Astrocyte of the hippocampus (primary cell): ENCODE measurements around the gene TAAR9.
"Not testable (repeated sequence)": the region's sequence is repeated elsewhere in the genome, so short reads cannot be mapped to it uniquely, and the experiment has no call there.

ENCODE experiments used
- DNase-seq: peaks from one replicate; pipeline ENCODE4 v3.0.0; 2011; ENCODE audit warnings: low read depth, low spot score

Gene TAAR9

GRCh38 chr6:132513831-132514545 is 24.1 kb upstream of the TAAR9 start:
- DNase-seq = no peak

GRCh38 chr6:132515386-132515785 is 22.7 kb upstream of the TAAR9 start:
- DNase-seq = no peak

- peak; percentile 43 for DNase-seq
Observed at GRCh38 chr6:132520953-132521352, 17.1 kb upstream of the TAAR9 start.

GRCh38 chr6:132524646-132525045 is 13.4 kb upstream of the TAAR9 start:
- no peak for DNase-seq

- no peak for DNase-seq
Observed at GRCh38 chr6:132525866-132526265, 12.2 kb upstream of the TAAR9 start.

GRCh38 chr6:132526461-132526860 is 11.6 kb upstream of the TAAR9 start:
- DNase-seq = no peak

- no peak for DNase-seq
Observed at GRCh38 chr6:132527791-132528190, 10.3 kb upstream of the TAAR9 start.

GRCh38 chr6:132530293-132530974 is 7.6 kb upstream of the TAAR9 start:
- DNase-seq = peak; percentile 78

GRCh38 chr6:132534546-132534945 is 3.5 kb upstream of the TAAR9 start:
- not testable (repeated sequence) for DNase-seq

GRCh38 chr6:132537145-132537544 is 932 bp upstream of the TAAR9 start:
- no peak for DNase-seq

GRCh38 chr6:132544826-132545225 is 6.7 kb downstream of the TAAR9 start:
- DNase-seq = no peak

GRCh38 chr6:132548746-132549463 is 10.8 kb downstream of the TAAR9 start:
- no peak for DNase-seq

- no peak for DNase-seq
Observed at GRCh38 chr6:132551214-132551613, 13.1 kb downstream of the TAAR9 start.

- DNase-seq = no peak
Observed at GRCh38 chr6:132552372-132552771, 14.3 kb downstream of the TAAR9 start, which contains the start of gene TAAR8. TSS of gene TAAR8 (plus strand) at chr6:132552672. CDS start at chr6:132552693, 21 bp downstream.

- not testable (repeated sequence) for DNase-seq
Observed at GRCh38 chr6:132560087-132560486, 22.0 kb downstream of the TAAR9 start.

- DNase-seq = no peak
Observed at GRCh38 chr6:132566404-132566803, 28.3 kb downstream of the TAAR9 start.

- no peak for DNase-seq
Observed at GRCh38 chr6:132567566-132567965, 29.5 kb downstream of the TAAR9 start.

GRCh38 chr6:132568611-132569010 is 30.5 kb downstream of the TAAR9 start:
- no peak for DNase-seq

- no peak for DNase-seq
Observed at GRCh38 chr6:132569170-132569569, 31.1 kb downstream of the TAAR9 start.

- no peak for DNase-seq
Observed at GRCh38 chr6:132570221-132570777, 32.2 kb downstream of the TAAR9 start, which contains the start of gene TAAR6. TSS of gene TAAR6 (plus strand) at chr6:132570322. CDS start at chr6:132570322, 0 bp downstream.

- no peak for DNase-seq
Observed at GRCh38 chr6:132571774-132572173, 33.7 kb downstream of the TAAR9 start.

GRCh38 chr6:132584698-132585097 is 46.6 kb downstream of the TAAR9 start:
- no peak for DNase-seq
